ENCODE measurements around the gene SYT1. TPM values are rescaled to one million over a fixed set of nuclear protein-coding genes. Genes with fewer than 3 reads are reported as not detected.
"Not testable (repeated sequence)": the region's sequence is repeated elsewhere in the genome, so short reads cannot be mapped to it uniquely, and the experiment has no call there.

The SYT1 gene
- total and polyA plus RNA-seq, 9 donors: 0.45 to 18.3 (median 9.7) TPM

DNA sequence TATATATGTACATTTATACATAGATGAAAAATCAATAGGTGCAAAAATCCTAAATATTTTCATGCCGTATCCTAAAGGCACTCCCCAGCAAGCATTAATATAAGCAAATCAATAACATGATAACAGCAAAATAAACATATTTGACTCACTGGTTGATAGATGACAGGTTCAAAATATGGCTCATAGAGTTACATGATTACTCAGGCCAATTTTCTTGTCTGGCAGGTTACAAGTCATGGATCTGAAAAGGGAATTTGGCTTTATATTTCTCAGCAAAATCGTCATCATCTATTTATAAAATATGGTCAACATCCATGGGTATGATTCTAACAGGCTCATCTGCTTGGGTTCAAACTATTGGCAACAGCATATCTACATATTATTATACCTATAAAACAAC lies 34.9 kb upstream of the SYT1 start:
- no peaks in the 10 kb centered on the region for H3K27me3 ChIP-seq
- TF ChIP-seq POLR2A (IDR thresholded peaks at IDR 0.05): no peak
- TF ChIP-seq, protein P1, sequence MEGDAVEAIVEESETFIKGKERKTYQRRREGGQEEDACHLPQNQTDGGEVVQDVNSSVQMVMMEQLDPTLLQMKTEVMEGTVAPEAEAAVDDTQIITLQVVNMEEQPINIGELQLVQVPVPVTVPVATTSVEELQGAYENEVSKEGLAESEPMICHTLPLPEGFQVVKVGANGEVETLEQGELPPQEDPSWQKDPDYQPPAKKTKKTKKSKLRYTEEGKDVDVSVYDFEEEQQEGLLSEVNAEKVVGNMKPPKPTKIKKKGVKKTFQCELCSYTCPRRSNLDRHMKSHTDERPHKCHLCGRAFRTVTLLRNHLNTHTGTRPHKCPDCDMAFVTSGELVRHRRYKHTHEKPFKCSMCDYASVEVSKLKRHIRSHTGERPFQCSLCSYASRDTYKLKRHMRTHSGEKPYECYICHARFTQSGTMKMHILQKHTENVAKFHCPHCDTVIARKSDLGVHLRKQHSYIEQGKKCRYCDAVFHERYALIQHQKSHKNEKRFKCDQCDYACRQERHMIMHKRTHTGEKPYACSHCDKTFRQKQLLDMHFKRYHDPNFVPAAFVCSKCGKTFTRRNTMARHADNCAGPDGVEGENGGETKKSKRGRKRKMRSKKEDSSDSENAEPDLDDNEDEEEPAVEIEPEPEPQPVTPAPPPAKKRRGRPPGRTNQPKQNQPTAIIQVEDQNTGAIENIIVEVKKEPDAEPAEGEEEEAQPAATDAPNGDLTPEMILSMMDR (IDR thresholded peaks at IDR 0.05): no peak
- TF ChIP-seq EP300 (IDR thresholded peaks at IDR 0.05): no peak
- DNase-seq: no peak
- intact Hi-C loops (cut with DNase I): no loop called here
- no peaks in the 10 kb centered on the region for H3K9me3 ChIP-seq
- no peak overlapping the region for H3K4me3 ChIP-seq
- no peak overlapping the region for H3K27ac ChIP-seq
- no peaks in the 10 kb centered on the region for H3K4me1 ChIP-seq (ENCODE audit: insufficient read depth)
- H3K36me3 ChIP-seq: no peaks in the 10 kb centered on the region
- WGBS, 3 donors: 77 to 81% (median 79%) methylated on average over 2 of the region's 2 CpGs

DNA sequence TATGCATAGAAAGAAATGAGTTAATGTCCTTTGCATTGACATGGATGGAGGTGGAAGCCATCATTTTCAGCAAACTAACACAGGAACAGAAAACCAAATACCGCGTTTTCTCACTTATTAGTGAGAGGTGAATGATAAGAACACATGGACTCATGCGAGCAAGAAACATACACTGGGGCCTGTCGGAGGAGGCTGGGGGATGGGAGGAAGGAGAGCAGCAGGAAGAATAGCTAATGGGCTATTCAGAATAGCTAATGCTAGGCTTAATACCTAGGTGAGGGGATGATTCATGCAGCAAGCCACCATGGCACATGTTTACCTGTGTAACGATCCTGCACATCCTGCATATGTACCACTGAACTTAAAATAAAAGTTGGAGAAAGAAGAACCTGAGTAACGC lies 29.1 kb upstream of the SYT1 start:
- WGBS, 3 donors: 92 to 96% (median 93%) methylated on average over 6 of the region's 6 CpGs
- no peak for DNase-seq
- Histone ChIP-seq H3K4me1 (ENCODE audit: insufficient read depth) (no peaks in the 10 kb centered on the region), H3K9me3 (no peaks in the 10 kb centered on the region), H3K36me3 (no peaks in the 10 kb centered on the region), H3K4me3 (no peak overlapping the region), H3K27me3 (no peaks in the 10 kb centered on the region), H3K27ac (no peak overlapping the region)
- intact Hi-C loops (cut with DNase I): no loop called here
- TF ChIP-seq EP300 (IDR thresholded peaks at IDR 0.05) (no peak), POLR2A (IDR thresholded peaks at IDR 0.05) (no peak)
- TF ChIP-seq, protein P1 (IDR thresholded peaks at IDR 0.05): no peak

DNA sequence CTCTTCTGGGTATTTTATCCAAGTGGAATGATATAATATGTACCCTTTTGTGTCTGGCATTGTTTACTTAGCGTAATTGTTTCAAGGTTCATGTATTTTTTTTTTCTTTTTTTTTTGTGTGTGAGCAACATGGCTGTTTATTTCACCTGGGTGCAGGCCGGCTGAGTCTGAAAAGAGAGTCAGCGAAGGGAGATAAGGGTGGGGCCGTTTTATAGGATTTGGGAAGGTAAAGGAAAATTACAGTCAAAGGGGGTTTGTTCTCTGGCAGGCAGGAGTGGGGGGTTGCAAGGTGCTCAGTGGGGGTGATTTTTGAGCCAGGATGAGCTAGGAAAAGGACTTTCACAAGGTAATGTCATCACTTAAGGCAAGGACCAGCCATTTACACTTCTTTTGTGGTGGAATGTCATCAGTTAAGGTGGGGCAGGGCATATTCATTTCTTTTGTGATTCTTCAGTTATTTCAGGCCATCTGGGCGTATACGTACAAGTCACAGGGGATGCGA lies 24.0 kb upstream of the SYT1 start:
- intact Hi-C loops (cut with DNase I); H3K36me3 ChIP-seq; H3K4me1 ChIP-seq (ENCODE audit: insufficient read depth); H3K4me3 ChIP-seq; H3K27me3 ChIP-seq; H3K9me3 ChIP-seq; H3K27ac ChIP-seq; DNase-seq: not testable (repeated sequence)
- WGBS, 3 donors: 93 to 95% (median 93%) methylated on average over 7 of the region's 7 CpGs

DNA sequence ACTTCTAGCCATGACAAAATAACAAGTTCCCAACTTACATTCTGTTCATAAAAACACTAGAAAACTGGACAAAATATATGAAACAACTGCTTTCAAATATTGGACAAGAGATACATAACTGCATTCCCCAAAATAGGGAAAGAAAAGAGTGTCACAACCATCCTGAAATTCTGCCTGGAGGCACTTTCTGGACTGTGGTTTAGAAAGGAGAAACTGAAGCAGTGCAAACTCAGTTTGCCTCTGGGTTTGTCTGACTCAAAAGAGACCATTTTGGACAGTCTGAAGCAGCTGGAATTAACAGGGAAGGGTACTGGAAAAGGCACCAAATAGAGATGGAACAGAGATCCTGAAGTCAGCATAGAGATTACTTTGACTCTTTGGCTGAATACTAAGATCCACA lies 11.3 kb upstream of the SYT1 start:
- H3K27ac ChIP-seq: no peak overlapping the region
- no peaks in the 10 kb centered on the region for H3K36me3 ChIP-seq
- H3K27me3 ChIP-seq: no peaks in the 10 kb centered on the region
- intact Hi-C loops (cut with DNase I): no loop called here
- no peak for DNase-seq
- H3K4me1 ChIP-seq (ENCODE audit: insufficient read depth): no peaks in the 10 kb centered on the region
- H3K9me3 ChIP-seq: no peaks in the 10 kb centered on the region
- TF ChIP-seq POLR2A (IDR thresholded peaks at IDR 0.05): no peak
- H3K4me3 ChIP-seq: no peak overlapping the region

DNA sequence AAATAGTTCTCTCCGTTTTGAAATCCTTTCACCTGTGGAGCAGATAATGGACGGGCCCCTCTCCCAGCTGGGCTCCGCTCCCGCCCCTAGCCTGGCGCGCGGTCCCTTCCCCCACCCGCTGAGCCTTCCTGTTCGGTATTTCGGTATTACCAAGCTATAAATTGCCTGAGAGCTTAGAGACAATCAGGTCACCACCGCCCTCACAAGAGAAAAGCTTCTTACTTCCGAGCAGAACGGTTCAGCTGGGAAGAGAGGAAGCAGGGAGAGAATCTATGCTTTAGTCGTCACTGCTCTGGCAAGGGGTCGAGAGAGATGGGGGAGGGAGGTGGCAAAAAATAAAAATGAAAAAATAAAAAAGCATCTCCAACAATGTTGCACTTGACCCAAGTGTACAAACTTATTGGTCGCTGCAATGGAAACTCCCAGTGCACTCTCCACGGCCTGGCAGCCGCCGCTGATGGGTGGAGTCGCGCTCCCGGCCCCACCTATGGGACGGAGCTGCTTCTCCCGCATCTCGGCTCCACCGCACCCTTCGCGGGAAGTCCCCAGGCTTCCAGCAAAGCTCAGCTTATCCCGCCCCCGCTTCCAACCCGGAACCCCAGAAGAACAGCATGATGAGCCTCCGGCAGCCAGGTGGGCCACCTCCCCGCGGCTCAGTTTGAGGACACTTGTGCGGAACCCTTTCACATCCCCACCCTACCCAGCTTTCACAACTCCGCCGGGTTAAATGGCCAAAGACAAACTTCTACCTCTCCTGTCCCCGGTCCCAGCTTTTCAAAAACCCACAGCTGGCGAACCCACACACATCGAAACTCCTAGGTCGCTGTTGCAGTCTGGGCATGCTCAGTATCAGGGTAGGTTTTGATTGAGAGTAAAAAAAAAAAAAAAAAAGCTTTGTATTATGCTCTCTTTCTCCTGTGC lies 832 bp upstream of the SYT1 start:
- no peaks in the 10 kb centered on the region for H3K36me3 ChIP-seq
- 1 to 3% (median 2%) methylated on average over 41 of the region's 41 CpGs for WGBS, 3 donors
- peak; percentile 16 to 68 (median 56) for DNase-seq
- no peaks in the 10 kb centered on the region for H3K9me3 ChIP-seq
- H3K27ac ChIP-seq: peak overlapping the region in 1 of 2 donors; percentile 71
- H3K27me3 ChIP-seq: no peaks in the 10 kb centered on the region
- intact Hi-C loops (cut with DNase I): no loop called here
- TF ChIP-seq EP300 (IDR thresholded peaks at IDR 0.05) (no peak), POLR2A (IDR thresholded peaks at IDR 0.05) (no peak)
- TF ChIP-seq, protein P1 (IDR thresholded peaks at IDR 0.05): no peak
- H3K4me3 ChIP-seq: peak overlapping the region; percentile 60
- H3K4me1 ChIP-seq (ENCODE audit: insufficient read depth): no peaks in the 10 kb centered on the region
